GM19452 (cell line): ENCODE measurements around the gene MATN3.

Experiments used
- ATAC-seq: cut with Tn5 transposase; IDR thresholded peaks from one replicate; pipeline ENCODE4 v1.9.1; 2021; ENCODE audit not compliant: unreplicated experiment

Gene MATN3

GRCh38 chr2:20037660-20038059, 25.2 kb upstream of the MATN3 start:
- ATAC-seq = no peak

DNA sequence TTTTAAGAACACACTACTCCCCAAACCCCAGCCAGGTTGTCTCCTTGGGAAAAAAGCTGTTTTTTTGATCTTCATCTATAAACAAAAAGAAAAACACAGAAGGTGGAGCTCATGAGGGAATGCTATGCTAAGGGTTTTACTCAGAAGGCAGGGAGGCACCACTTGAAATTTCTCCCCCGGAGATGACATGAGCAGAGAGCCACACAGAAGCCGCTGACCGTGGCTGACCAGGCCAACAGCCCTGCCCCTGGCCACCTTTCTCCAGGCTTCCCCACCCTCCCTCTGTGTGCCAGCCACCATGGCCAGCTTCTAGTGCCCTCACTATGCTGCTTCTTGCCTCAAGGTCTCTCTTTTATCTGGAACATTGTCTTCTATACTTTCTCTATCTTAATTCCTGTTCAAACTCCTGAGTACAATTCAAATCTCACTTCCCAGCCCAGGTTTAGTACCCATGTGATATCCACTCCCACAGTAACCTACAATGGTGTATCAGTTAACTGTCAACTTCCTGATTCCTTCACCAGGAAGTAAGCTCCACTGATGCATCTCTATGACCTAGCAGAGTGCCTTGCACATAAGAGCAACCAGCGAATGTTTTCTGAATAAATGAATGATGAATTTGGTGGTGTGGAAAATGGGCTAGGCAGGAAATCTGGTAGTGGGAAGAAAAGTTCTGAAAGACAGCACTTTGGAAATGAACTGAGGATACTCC, 23.6 kb upstream of the MATN3 start:
- ATAC-seq = no peak

DNA sequence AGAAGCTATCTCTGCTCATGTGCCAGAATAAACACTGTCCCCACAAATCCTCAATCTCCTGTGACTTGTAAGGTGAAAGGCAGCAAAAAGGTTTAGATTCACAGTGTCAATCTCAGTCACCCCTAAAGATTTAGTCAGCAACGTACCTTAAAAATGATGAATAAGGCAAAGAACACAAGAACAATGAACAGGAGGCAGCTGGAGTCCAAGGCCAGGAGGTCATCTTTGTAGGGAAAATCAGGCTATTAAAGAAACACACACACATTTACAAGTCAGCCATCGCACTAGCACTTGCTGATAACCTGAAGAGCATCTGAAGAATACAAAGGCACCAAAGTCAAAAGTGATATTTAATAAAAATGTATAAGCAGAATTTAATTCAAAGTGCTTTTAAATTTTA, 22.4 kb upstream of the MATN3 start:
- no peak for ATAC-seq

DNA sequence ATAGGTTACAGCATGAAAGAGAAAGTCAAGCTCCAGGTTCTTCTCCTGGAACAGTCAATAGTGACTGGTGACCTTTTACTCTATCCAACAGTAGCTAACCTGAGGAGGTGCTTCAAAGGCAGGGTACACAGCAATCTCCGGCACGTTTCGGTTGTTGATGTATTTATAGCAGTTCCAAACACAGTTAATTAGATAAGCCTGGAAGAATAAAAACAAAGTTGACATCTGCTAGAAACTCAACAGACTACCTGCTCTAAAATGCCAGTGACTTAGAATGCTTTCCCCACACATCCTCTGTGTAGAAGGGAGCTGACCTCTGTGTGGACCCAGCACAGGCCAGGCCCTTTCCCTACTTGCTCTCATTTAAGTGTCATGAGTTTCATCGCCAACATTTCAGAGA, 21.8 kb upstream of the MATN3 start:
- ATAC-seq = no peak

DNA sequence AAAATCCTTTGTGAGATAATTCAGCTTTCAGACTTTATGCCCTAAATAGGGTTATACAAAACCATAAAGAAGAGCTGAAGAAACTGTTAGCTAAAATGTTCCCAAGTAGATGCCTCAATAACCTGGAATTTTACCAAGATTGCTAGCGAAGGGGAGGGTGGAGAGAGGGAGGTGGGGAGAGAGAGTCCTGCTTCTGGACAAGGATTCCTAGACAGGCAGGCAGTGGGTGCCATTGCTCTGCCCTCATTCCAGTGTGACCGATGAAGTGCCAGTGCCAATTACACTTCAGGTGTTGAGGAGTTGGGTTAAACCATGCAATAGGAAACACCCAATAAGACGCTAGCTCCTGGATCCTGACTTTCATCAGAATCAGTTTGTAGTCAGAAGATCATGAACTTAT, 20.9 kb upstream of the MATN3 start:
- ATAC-seq = no peak

DNA sequence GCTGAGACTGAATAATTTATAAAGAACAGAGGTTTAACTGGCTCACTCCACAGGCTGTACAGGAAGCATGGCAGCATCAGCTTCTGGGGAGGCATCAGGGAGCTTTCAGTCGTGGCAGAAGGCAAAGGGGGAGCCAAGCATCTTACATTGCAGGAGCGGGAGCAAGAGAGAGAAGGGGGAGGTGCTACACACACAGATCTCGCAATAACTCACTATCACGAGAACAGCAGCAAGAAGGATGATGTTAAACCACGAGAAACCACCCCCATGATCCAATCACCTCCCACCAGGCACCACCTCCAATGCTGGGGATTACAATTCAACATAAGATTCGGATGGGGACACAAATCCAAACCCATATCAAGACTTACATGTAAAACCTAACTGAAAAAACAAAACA, 17.8 kb upstream of the MATN3 start:
- ATAC-seq = no peak

DNA sequence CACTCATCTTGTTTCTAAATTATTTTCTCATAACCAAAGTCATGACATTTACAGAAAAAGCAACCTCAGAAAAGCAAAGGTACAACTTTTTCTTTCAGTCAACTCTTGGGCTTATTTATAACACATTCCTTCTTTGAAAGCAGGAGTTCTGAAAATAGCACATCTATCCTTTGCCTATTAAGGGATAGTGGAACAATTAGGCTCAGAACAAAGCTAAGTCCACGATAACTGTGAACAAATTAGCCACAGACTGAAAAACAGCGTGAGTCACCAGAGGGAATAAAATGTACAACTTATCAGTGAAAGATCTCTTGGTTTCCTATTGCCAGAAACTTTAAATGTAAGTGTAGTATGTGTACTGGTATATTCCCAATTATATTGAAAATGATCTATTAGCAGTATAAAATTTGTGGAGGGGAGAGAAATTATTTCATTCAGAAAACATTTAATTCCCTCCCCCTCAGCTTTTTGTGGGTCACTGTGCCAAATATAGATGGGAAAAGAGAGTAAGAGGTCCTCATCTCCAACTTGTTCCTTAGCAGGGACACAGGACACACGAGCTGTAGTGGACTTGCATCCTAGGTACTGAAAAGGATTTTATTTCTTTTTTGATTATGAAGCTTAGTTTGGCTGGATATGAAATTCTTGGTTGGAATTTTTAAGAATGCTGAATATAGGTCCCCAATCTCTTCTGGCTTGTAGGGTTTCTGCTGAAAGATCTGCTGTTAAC, 15.4 kb upstream of the MATN3 start:
- ATAC-seq = no peak

- ATAC-seq = no peak
Measured at GRCh38 chr2:20027260-20027677, 14.8 kb upstream of the MATN3 start.

- ATAC-seq = no peak
Measured at GRCh38 chr2:20025065-20025786, 12.8 kb upstream of the MATN3 start.

DNA sequence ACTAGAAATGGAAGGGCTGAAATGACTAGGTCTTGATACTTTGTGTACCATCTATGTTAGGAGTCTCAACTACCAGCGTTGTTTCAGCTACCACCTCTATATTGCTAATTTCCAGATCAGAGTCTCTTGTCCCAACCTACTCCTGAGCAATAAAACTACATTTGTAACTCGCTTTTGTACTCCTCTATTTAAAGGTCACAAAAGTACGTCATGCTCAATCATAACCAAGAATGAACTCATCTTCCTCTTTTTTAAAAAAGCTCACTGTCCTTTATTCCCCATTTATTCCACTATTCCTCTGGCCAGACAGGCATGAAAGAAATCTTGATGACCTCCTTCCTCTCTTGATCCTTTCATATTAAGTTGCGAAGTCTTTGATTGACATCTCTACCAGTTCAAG, 11.2 kb upstream of the MATN3 start:
- ATAC-seq = no peak

- ATAC-seq = no peak
Measured at GRCh38 chr2:20021405-20022009, 9.0 kb upstream of the MATN3 start.

DNA sequence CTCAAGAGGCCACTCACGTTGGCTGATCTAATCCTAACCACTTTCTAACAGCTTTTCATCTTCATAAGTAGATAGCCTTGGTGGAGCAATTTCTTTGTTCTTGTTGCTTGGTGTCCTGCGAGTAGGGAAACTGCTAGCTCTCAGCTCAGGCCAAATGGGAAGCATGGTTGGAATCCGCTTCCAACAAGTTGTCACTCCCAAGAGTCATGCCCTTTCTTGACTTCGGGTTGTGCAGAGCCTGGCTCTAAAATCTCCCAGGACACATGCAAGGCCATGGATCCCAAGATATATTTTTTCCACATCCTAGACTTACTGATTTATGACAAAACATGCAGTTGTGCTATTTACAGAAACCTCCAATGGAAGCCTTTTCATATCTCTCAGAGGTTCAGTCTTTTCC, 7.3 kb upstream of the MATN3 start:
- ATAC-seq = no peak

DNA sequence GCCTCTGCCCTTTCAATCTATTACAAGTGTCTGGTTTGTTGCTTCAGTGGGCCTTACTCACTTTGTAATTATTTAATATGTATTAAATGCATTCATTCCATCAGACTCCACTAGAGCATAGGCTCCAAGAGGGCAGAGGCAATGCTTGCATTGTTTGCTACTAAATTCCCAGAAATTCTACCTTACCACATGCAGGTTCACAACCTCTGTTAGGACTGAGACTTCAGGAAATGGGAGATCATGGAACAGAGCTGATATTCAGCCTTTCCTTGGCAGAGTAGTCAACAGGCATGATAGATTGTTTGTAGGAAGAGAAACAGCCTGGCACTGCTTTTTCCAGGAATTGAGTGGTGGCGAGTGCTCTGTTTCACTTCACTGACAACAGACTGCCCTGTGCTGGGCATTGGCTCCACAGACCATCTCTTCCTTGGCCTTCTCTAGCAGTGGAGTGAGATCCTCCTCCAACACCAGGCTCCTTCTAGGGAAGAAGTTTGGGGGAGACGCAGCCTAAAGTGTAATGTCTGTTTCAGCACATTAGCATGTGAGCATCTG, 6.2 kb upstream of the MATN3 start:
- ATAC-seq = no peak

DNA sequence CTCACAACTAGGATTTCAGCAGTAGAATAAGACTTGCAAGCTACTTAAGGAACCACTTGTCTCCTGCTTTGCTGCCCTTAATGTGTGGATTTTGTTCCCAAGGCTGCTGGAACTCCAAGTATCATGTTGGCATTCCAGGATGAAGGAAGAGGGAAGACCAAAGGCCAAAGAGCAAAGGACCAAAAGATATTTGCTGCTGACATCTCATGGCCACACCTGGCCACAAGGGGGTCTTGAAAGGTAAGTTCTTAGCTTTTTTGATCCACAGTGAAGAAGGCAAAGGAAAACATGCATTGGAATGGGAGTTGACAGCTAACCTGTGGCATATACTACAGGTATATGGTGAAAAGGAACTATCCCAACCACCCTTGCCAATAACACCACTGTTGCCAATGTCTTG, 3.9 kb upstream of the MATN3 start:
- ATAC-seq = no peak

- ATAC-seq = no peak
Measured at GRCh38 chr2:20015482-20016083, 3.1 kb upstream of the MATN3 start.

- ATAC-seq = no peak
Measured at GRCh38 chr2:20013126-20013849, 820 bp upstream of the MATN3 start.

DNA sequence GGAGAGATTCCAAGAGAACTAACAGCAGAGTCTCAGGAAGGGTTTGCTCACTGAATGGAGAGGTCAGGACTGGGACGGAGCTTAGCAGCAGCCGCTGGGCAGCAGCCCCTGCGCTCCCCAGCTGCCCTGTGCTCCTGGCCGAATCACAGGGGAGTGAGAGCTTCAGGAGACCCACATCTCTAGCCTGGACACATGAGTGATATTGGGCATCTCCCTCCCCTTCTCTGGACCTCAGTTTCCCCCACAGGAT, 511 bp downstream of the MATN3 start:
- ATAC-seq = no peak

GRCh38 chr2:20011276-20012031, 1.0 kb downstream of the MATN3 start:
- ATAC-seq = no peak

DNA sequence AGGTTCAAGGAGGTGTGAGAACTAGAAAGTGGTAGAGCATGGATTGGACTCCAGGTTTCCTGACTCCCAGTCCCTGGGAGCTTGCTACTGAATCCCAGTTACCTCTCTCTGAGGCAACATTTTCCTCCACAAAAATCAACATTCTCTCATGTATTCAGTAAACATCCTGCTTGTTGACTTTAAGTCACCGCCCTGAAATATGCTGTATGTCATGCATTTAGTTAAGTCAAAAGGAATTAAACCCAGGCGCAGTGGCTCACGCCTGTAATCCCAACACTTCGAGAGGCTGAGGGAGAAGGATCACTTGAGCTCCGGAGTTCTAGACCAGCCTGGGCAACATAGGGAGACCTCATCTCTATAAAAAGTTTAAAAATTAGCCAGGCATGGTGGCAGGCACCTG, 3.8 kb downstream of the MATN3 start:
- ATAC-seq = no peak

- no peak for ATAC-seq
Measured at GRCh38 chr2:20005891-20006470, 6.5 kb downstream of the MATN3 start.
